Subcutaneous adipose tissue (tissue), 4 donors: Measurements from ENCODE around the gene OSBPL10. TPM values are rescaled to one million over a fixed set of nuclear protein-coding genes. Genes with fewer than 3 reads are reported as not detected.

Experiments
- CTCF ChIP-seq: fragments of 450-650 bp; IDR thresholded peaks from one replicate; pipeline ENCODE4 v1.5.1; 2016; ENCODE audit warnings: low read depth, mild to moderate bottlenecking, control low read depth, antibody characterized with exemption, moderate library complexity
- total RNA-seq, 4 donors: library from RNA; depleted of rRNA; stranded (reverse); fragments of >200 nt; gene quantifications; one replicate each; pipeline ENCODE4 v1.1.0, GENCODE V29; 2016

The OSBPL10 gene
- total RNA-seq, 4 donors from 2014 or later = 7.3 to 72.7 (median 26.0) TPM

- no peak for TF ChIP-seq CTCF
Observed at GRCh38 chr3:31840252-31840651, 140.8 kb downstream of the OSBPL10 start.

DNA sequence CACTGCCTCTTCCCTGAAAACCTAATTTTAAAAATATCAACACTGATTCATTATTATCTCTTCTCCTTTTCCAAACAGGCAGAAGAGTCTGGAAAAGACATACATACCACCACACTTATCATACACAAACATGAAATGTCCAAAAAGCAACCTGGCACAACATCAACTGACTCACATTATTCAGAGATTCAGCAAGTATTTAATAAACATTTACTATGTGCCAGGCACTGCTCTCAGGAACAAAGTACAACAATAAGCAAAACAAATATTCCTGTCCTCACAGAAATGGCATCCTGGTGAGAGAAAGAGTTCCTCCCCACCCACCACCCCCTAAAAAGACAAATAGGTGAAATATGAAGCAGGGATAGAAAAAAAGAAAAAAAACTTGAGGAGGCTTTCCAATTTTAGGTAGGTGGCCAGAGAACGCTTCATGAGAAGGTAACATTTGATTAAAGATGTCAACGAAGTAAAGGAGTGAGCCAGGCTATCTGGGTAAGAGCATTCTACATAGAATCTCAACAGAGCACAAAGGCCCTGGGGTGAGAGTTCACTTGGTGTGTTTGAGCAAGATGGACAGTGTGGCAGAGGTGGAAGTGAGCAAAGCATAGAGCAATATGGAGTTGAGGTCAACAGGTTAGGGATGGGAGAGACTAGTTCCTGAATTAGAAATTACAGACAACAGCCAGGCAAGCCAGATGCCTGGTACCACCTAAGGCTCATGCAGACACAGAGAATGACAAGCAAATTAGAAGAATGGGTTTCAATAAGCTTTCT lies 141.7 kb downstream of the OSBPL10 start:
- TF ChIP-seq CTCF = no peak

- TF ChIP-seq CTCF = no peak
Observed at GRCh38 chr3:31836131-31837075, 144.7 kb downstream of the OSBPL10 start.

GRCh38 chr3:31833391-31834190 lies 147.5 kb downstream of the OSBPL10 start:
- TF ChIP-seq CTCF = no peak

- no peak for TF ChIP-seq CTCF
Observed at GRCh38 chr3:31832551-31832950, 148.5 kb downstream of the OSBPL10 start.

DNA sequence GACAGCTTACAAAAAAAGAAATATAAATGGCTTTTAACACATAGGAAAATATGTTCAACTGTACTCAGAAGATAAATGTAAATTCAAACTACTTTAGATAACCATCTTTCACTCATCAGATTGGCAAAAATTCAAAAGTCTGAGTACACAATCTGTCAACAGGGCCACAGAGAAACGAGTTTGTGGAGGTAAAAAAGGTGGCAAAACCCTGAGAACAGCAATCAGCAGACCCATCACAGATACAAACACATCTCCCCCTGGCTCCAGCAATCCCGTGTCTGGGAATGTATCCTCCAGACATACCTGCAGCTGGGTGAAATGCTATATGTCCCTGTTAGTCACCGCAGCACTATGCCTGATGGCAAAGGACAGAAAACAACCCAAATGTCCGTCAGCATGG lies 149.5 kb downstream of the OSBPL10 start:
- no peak for TF ChIP-seq CTCF
